OCI-LY1 (cell line): ENCODE results near the gene ATP6AP1.
A peak's percentile ranks its signal among the peaks of the same experiment; 100 is the strongest.

Experiments
- H2AFZ ChIP-seq: fragments of 200-600 bp; sonication (generic), shearing (Covaris generic); 2 replicates; pipeline ENCODE4 v1.6.0; 2014; ENCODE audit warnings: antibody characterized with exemption, mild to moderate bottlenecking, low read length
- H3F3A ChIP-seq: fragments of 200-600 bp; sonication (generic), shearing (Covaris generic); 2 replicates; pipeline ENCODE4 v1.6.0; 2014; ENCODE audit warnings: mild to moderate bottlenecking, antibody characterized with exemption, low read length, moderate library complexity; ENCODE audit not compliant: insufficient read depth
- H3K27ac ChIP-seq: fragments of 200-600 bp; sonication (generic); 2 replicates; pipeline ENCODE4 v1.5.1; 2014; ENCODE audit warnings: low read length, mixed run types, mild to moderate bottlenecking, low read depth; ENCODE audit not compliant: poor library complexity, severe bottlenecking
- H3K27me3 ChIP-seq: fragments of 200-600 bp; sonication (generic); 2 replicates; pipeline ENCODE4 v1.6.0; 2014; ENCODE audit warnings: antibody characterized with exemption, mild to moderate bottlenecking, low read length, moderate library complexity; ENCODE audit not compliant: insufficient read depth
- H3K36me3 ChIP-seq: fragments of 200-600 bp; sonication (generic); 2 replicates; pipeline ENCODE4 v1.6.1; 2014; ENCODE audit warnings: mild to moderate bottlenecking, antibody characterized with exemption, low read length, moderate library complexity, mixed read lengths; ENCODE audit not compliant: insufficient read depth
- H3K4me1 ChIP-seq: fragments of 200-600 bp; sonication (generic); 2 replicates; pipeline ENCODE4 v1.5.1; 2014; ENCODE audit warnings: mild to moderate bottlenecking, low read length, moderate library complexity; ENCODE audit not compliant: insufficient read depth, severe bottlenecking
- H3K4me2 ChIP-seq: fragments of 200-600 bp; sonication (generic), shearing (Covaris generic); 2 replicates; pipeline ENCODE4 v1.6.1; 2014; ENCODE audit warnings: low read length
- H3K4me3 ChIP-seq: fragments of 200-600 bp; sonication (generic); 2 replicates; pipeline ENCODE4 v1.5.1; 2014; ENCODE audit warnings: low read length, low read depth, mild to moderate bottlenecking, mixed read lengths; ENCODE audit not compliant: poor library complexity, severe bottlenecking
- H3K79me2 ChIP-seq: fragments of 200-600 bp; shearing (Covaris generic); 2 replicates; pipeline ENCODE4 v1.6.1; 2016; ENCODE audit warnings: mixed run types, low read length, mixed read lengths; ENCODE audit not compliant: insufficient read depth
- H3K9ac ChIP-seq: fragments of 200-600 bp; sonication (generic), shearing (Covaris generic); 2 replicates; pipeline ENCODE4 v1.6.1; 2014; ENCODE audit warnings: mild to moderate bottlenecking, low read length, mixed read lengths
- H3K9me2 ChIP-seq: fragments of 200-600 bp; sonication (generic), shearing (Covaris generic); 2 replicates; pipeline ENCODE4 v1.6.1; 2014; ENCODE audit warnings: low read depth, mild to moderate bottlenecking, low read length, mixed read lengths
- H3K9me3 ChIP-seq: fragments of 200-600 bp; shearing (Covaris generic); 2 replicates; pipeline ENCODE4 v1.6.1; 2014; ENCODE audit warnings: low read length, mixed read lengths
- H4K20me1 ChIP-seq: fragments of 200-600 bp; sonication (generic), shearing (Covaris generic); 2 replicates; pipeline ENCODE4 v1.6.0; 2016; ENCODE audit warnings: mild to moderate bottlenecking, low read length; ENCODE audit not compliant: insufficient read depth
- EZH2 ChIP-seq: fragments of 200-600 bp; sonication (generic), shearing (Covaris generic); IDR thresholded peaks from 2 replicates; pipeline ENCODE4 v1.8.0; 2017; ENCODE audit warnings: borderline replicate concordance, mixed run types, mild to moderate bottlenecking, antibody characterized with exemption, low read length, moderate library complexity, mixed read lengths
- TF ChIP-seq, protein P1 (sequence below): fragments of 200-600 bp; sonication (generic), shearing (Covaris generic); IDR thresholded peaks from 2 replicates; pipeline ENCODE4 v1.5.1; 2017; ENCODE audit warnings: mild to moderate bottlenecking, antibody characterized with exemption, low read length, moderate library complexity, mixed read lengths

Gene ATP6AP1

GRCh38 chrX:154436374-154436982 is 8.0 kb downstream of the ATP6AP1 start:
- Histone ChIP-seq H3F3A (no peaks in the 10 kb centered on the region), H3K9me3 (no peaks in the 10 kb centered on the region), H3K4me3 (peak overlapping the region; percentile 81), H3K27me3 (no peaks in the 10 kb centered on the region), H2AFZ (no peak overlapping the region), H3K36me3 (peaks cover 34% of the 10 kb centered on the region), H3K27ac (peak overlapping the region; percentile 58), H3K9ac (peak overlapping the region; percentile 76), H3K4me1 (peaks cover 19% of the 10 kb centered on the region), H3K79me2 (peaks cover 7% of the 10 kb centered on the region; the same call in 1 of the 2 replicates), H3K9me2 (no peaks in the 10 kb centered on the region), H3K4me2 (peak overlapping the region; percentile 96), H4K20me1 (no peaks in the 10 kb centered on the region)
- no peak for TF ChIP-seq EZH2
- TF ChIP-seq, protein P1, sequence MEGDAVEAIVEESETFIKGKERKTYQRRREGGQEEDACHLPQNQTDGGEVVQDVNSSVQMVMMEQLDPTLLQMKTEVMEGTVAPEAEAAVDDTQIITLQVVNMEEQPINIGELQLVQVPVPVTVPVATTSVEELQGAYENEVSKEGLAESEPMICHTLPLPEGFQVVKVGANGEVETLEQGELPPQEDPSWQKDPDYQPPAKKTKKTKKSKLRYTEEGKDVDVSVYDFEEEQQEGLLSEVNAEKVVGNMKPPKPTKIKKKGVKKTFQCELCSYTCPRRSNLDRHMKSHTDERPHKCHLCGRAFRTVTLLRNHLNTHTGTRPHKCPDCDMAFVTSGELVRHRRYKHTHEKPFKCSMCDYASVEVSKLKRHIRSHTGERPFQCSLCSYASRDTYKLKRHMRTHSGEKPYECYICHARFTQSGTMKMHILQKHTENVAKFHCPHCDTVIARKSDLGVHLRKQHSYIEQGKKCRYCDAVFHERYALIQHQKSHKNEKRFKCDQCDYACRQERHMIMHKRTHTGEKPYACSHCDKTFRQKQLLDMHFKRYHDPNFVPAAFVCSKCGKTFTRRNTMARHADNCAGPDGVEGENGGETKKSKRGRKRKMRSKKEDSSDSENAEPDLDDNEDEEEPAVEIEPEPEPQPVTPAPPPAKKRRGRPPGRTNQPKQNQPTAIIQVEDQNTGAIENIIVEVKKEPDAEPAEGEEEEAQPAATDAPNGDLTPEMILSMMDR, result no peak

GRCh38 chrX:154436983-154437752 is 8.7 kb downstream of the ATP6AP1 start, which contains the start of gene GDI1:
Gene GDI1 (plus strand): TSS chrX:154437154. CDS start chrX:154437255, 101 bp downstream.
- no peak within 1 kb of the TSS for H2AFZ ChIP-seq
- no peaks in the 10 kb centered on the region for H3K27me3 ChIP-seq
- H3K9me2 ChIP-seq, result no peaks in the 10 kb centered on the region
- peak within 1 kb of the TSS; percentile 58 for H3K27ac ChIP-seq
- H3K9me3 ChIP-seq, result no peaks in the 10 kb centered on the region
- H4K20me1 ChIP-seq, result no peaks in the 10 kb centered on the region
- no peaks in the 10 kb centered on the region for H3F3A ChIP-seq
- peaks cover 19% of the 10 kb centered on the region for H3K4me1 ChIP-seq
- peak within 1 kb of the TSS; percentile 76 for H3K9ac ChIP-seq
- peaks cover 7% of the 10 kb centered on the region; the same call in 1 of the 2 replicates for H3K79me2 ChIP-seq
- peak within 1 kb of the TSS; percentile 81 for H3K4me3 ChIP-seq
- H3K4me2 ChIP-seq, result peak within 1 kb of the TSS; percentile 96
- TF ChIP-seq, protein P1, result no peak
- no peak for TF ChIP-seq EZH2
- peaks cover 39% of the 10 kb centered on the region for H3K36me3 ChIP-seq

- peak overlapping the region; percentile 81 for H3K4me3 ChIP-seq
- H2AFZ ChIP-seq, result no peak overlapping the region
- H3K79me2 ChIP-seq, result peaks cover 7% of the 10 kb centered on the region; the same call in 1 of the 2 replicates
- peaks cover 30% of the 10 kb centered on the region for H3K36me3 ChIP-seq
- no peak for TF ChIP-seq EZH2
- H4K20me1 ChIP-seq, result no peaks in the 10 kb centered on the region
- no peaks in the 10 kb centered on the region for H3F3A ChIP-seq
- no peaks in the 10 kb centered on the region for H3K27me3 ChIP-seq
- peaks cover 21% of the 10 kb centered on the region for H3K4me1 ChIP-seq
- H3K9me2 ChIP-seq, result no peaks in the 10 kb centered on the region
- peak overlapping the region; percentile 96 for H3K4me2 ChIP-seq
- peak overlapping the region; percentile 76 for H3K9ac ChIP-seq
- H3K9me3 ChIP-seq, result no peaks in the 10 kb centered on the region
- H3K27ac ChIP-seq, result no peak overlapping the region
Observed at GRCh38 chrX:154437971-154438893, 9.8 kb downstream of the ATP6AP1 start.
